HG02642 (cell line): ENCODE results near the gene WIZ.
"Not testable (repeated sequence)": the region's sequence is repeated elsewhere in the genome, so short reads cannot be mapped to it uniquely, and the experiment has no call there.

Source experiments
- ATAC-seq: cut with Tn5 transposase; IDR thresholded peaks from one replicate; pipeline ENCODE4 v1.9.1; 2021; ENCODE audit warnings: mild to moderate bottlenecking; ENCODE audit not compliant: unreplicated experiment, poor library complexity

WIZ gene, protein sequence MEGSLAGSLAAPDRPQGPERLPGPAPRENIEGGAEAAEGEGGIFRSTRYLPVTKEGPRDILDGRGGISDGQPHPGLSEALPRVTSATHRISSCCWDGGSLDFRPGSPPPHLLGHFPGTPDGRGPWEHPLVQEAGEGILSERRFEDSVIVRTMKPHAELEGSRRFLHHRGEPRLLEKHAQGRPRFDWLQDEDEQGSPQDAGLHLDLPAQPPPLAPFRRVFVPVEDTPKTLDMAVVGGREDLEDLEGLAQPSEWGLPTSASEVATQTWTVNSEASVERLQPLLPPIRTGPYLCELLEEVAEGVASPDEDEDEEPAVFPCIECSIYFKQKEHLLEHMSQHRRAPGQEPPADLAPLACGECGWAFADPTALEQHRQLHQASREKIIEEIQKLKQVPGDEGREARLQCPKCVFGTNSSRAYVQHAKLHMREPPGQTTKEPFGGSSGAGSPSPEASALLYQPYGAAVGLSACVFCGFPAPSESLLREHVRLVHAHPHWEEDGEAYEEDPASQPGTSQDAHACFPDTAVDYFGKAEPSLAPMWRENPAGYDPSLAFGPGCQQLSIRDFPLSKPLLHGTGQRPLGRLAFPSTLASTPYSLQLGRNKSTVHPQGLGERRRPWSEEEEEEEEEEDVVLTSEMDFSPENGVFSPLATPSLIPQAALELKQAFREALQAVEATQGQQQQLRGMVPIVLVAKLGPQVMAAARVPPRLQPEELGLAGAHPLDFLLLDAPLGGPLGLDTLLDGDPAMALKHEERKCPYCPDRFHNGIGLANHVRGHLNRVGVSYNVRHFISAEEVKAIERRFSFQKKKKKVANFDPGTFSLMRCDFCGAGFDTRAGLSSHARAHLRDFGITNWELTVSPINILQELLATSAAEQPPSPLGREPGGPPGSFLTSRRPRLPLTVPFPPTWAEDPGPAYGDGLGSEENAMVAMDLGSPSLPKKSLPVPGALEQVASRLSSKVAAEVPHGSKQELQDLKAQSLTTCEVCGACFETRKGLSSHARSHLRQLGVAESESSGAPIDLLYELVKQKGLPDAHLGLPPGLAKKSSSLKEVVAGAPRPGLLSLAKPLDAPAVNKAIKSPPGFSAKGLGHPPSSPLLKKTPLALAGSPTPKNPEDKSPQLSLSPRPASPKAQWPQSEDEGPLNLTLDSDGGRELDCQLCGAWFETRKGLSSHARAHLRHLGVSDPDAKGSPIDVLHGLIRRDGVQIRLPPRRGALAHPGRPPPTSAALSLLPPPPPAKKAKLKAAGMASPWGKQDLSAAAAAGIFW (N-terminal part only)

DNA sequence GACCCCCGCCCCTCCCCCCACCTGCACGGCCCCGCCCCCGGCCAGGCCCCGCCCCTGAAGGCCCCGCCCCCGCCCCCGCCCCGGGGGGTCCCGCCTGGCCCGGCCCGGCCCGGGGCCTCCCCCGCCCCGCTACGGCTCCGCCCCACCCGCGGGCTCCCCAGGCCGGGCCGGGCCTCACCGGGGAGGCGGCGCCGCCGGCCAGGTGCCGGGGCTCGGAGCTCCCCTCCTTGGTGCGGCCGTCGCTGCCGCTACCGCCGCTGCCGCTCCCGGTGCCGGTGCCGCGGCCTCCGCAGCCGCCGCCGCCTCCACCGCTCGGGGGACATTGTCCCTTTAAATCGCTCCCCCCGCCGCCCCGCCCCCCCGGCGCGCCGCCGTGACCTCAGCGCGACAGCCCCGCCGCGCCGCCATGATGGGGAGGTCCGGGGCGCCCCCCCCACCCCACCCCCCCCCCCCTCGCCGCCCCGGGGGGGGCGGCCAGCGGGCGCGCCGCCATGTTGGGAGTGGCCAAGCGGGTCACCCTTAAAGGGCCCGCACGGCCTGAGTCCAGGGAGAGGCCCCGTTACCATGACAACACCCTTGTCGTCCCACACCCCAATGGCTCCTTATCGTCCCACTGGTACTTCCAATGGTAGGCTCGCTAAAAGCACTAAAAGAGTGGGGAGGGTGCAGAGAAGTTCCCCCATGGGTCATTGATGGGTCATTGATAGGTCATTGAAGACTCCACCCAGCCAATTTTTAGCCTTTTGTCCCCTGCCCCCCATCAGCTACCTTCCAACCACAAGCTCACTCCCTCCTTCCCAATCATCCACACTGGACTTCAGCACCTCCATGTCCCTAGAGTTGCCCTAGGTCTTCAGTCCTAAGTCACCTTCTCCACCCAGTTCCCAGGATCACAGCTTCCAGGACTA is at the start of gene WIZ:
Gene WIZ (minus strand): TSS at position 337 of the 908 bp plus-strand sequence. CDS start 1,649 bp downstream, outside the sequence.
- ATAC-seq: peak; percentile 52

DNA sequence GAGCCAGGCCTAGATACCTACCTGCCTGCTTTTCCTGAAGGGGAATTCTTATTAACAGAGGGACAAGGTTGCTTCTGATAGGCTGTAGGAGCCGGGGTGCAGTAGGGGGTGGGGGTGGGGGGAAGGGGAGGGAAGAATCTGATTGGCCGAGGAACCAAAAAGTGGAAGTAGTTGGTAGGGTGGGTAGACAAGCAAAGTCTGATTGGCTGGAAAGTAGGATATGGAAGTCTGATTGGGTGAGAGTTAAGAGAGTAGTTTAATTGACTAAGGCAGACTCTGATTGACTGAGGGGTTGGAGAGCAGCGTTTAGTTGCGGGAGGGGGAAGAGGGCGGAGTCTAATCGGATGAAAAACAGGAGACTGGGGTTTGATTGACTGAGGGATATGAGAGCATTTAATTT is 49.2 kb upstream of the WIZ start:
- no peak for ATAC-seq

DNA sequence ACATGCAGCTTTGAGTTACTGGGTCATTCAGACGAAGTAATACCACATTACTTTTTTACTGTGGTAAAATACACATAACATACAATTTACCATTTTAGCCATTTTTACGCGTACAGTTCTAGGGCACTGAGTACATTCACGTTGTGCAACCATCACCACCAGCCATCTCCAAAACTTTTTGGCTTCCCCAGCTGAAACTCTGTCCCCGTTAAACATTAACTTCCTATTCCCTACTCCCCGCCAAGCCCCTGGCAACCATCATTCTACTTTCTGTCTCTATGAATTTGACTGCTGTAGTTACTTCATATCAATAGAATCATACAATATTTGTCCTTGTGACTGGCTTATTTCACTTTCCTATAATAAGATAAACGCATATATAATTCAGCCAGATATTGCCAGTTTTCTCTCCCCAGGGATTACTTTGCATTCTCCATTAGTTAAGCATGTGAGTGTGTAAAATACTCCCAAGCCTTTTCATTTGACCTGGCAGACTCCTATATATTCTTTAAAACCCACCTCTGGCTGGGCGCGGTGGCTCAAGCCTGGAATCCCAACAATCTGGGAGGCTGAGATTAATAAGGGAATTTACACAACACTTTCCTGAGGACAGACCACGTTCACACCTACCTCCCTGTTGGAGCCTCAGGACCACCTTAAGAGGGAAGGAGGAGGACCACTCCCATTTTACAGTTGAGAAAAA is 48.6 kb upstream of the WIZ start:
- no peak for ATAC-seq

DNA sequence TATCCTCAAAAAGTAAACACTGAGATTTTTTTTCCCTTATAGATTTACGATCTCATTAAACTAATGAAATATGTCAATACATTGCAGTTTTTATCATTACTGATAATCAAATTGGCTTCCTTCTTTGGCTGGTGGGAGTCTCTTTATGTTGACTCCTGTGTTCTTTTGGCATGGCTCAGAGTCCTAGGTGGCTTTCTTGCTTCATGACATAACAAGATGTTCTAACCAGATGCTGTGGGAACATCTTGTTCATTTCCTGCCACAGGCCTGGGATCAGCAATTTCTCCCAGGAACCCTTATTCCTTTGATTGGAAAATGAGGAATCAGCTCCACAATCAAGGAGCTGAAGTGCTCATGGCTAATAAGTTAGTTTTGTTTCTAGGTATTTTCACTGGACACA is 45.4 kb upstream of the WIZ start:
- no peak for ATAC-seq

DNA sequence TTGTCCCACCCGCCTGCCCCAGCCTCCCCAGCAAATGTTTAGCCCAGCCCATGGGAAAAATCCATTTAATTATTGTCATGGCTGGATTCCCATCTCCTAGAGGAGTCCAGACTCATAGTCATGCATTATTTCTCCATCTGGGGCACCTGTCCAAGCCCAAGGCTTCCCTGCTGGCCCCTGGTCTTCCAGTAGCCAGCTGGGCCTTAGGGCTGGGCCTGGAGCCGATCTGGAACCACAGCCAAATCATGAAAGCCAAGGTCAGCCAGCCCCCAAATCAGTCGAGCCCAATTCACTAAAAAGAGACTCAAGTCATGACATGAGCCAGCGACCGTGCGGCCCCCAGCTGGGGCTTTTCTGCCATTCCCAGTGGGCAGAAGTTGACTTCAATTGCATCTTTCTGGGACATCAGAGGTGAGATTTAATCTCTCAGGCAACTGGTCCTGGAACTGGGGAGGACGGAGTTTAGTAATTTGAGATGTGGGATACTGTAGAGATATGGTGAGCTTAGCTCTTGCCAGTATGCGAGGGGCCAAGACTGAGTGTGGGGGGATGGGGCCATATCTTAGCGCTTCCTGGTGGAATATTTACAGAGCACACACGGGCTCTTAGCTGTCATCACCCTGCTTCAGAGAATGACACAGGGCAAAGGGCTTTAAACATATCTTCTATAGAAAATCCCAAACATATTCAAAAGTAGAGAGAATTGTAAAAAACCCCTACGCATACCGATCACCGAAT is 38.9 kb upstream of the WIZ start:
- ATAC-seq: no peak

DNA sequence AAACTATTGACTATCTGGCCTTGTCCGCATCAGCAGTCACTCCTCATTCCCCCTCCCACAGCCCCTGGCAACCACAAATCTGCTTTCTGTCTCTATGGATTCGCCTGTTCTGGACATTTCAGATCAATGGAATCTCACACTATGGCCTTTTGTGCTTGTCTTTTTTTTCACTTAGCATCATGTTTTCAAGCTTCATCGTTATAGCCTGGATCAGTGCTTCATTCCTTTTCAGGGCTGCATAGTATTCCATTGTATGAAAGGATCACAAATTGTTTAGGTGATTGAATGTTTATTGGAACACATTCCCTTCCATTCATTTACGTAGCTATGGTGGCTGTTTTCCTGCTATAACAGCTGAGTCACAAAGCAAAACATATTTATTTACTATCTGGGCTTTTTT is 37.3 kb upstream of the WIZ start:
- no peak for ATAC-seq

DNA sequence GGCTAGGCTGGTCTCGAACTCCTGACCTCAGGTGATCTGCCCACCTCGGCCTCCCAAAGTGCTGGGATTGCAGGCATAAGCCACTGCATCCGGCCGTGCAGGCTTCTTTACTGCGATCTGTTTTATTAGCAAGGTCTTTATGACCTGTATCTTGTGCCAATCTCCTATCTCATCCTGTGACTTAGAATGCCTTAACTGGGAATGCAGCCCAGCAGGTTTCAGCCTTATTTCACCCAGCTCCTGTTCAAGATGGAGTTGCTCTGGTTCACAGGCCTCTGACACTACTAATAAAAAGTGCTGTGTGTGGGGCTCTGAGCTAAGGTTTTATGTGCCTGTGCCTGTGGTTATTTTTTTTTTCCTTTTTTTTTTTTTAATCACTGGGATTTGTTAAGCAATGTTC is 36.0 kb upstream of the WIZ start:
- not testable (repeated sequence) for ATAC-seq

DNA sequence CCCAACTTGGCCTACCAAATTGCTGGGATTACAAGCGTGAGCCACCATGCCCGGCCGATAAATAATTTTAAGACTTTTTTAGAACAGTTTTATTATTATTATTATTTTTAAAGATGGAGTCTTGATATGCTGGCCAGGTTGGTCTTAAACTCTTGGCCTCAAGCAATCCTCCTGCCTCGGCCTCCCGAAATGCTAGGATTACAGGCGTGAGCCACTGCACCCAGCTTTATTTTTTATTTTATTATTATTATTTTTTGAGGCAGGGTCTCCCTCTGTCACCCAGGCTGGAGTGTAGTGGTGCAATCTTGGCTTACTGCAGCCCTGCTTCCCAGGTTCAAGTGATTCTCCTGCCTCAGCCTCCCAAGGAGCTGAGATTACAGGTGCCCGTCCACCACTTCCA is 31.2 kb upstream of the WIZ start:
- ATAC-seq: not testable (repeated sequence)

DNA sequence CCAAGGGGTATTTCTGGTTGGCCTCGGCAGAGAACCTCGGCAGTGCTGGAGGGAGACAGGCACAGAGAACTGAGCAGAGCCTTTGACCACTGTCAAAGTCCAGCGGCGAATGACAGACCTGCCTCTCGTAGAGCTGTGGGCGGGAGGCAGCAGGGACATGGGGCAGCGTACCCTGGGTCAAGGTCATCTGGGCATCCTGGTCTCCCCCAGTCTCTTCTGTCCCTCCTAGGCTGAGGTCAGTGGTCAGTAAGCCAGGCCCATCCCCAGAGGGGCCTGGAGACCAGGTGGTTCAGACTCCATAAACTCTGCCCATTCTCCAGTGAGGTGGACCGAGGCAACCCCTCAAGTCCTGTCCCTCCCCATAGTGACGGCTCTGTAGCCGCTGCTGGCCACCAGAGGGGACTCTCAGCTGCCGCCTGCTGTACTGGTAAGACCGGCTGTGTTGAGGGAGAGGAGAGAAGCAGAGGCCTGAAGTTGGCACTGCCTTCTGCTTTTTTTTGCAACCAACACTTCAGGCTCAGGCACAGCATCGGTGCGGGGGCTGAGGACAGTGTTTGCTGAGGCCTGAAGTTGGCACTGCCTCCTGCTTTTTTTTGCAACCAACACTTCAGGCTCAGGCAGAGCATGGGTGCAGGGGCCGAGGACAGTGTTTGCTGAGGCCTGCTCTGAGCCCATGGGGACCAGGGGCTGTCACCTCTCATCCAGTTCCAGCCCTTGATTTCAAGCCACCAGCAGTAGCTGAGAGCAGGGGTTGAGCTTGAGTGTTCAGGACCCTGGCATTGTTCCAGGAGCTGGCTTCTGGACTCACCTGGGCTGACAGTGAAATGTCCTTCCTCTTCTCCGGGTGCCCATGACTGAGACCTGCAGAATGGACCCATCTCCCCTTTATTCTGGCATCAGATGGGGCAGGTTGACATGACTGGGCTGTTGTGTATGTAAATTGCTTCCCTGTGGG is 29.9 kb upstream of the WIZ start, which contains the start of gene PGLYRP2:
Gene PGLYRP2 (minus strand): TSS at position 111 of the 955 bp plus-strand sequence. CDS start 130 bp downstream, outside the sequence.
- ATAC-seq: no peak

DNA sequence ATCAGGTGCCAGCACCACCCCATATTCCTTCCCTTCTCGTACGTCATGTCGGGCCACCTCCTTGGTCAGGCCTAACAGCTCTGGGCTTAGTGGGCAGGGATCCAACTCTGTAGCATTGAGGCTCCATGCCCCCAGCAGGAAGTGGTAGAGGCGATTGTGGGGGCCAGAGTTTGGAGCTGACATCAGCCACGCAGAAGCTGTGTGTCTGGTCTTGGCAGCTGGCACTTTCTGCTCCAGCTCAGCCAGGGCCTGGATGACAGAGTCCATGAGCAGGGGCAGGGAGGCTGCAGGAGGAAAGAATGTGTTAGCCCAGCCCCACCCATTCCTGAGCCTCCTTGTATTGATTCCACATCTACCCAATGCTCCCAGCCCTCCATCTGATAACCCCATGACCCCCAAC is 26.6 kb upstream of the WIZ start:
- ATAC-seq: no peak

DNA sequence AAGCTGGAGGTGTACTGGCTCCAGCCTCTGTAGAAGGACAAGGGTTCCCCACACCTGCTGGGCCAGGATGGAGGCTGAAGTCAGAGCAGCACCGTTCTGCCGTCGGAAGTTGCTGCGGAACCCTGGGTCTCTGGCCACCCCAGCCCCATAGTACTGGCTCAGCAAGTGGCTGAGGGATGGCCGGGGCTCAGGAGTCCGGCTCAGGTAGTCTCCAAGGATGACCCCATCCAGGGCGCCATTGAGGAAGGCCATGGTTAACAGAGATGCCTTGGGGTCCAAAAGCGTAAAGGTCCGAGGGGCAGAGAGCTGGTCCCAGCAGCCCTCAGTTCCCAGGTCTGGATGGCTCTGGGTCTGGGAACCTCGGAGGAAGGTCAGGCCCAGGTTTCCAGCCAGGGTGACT is 25.9 kb upstream of the WIZ start:
- ATAC-seq: no peak

DNA sequence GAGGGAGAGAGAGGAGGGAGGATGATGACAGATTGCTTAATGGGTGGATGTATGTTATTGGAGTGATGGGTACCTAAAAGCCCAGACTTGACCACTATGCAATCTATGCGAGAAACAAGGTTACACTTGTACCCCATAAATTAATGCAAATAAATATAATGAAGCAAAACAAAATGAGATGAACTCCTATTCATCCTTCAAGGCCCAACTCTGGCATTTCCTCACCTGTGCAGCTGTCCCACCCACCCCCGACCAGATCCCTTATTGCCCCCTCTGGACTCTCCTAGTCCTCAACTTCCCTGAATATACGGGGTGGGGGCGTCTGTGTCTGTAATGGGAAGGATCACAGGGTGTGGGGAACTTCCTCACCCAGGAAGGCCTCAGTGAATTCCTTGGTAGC is 25.4 kb upstream of the WIZ start:
- ATAC-seq: no peak

DNA sequence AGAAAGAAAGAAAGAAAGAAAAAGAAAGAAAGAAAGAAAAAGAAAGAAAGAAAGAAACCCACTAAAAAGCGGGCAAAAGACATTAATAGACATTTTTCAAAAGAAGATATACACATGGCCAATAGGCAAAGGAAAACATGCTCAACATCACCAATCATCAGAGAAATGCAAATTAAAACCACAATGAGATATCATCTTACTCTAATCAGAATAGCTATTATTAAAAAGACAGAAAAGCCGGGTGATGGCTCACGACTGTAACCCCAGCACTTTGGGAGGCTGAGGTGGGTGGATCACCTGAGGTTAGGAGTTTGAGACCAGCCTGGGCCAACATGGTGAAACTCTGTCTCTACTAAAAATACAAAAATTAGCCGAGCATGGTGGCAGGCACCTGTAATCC is 24.1 kb upstream of the WIZ start:
- not testable (repeated sequence) for ATAC-seq

DNA sequence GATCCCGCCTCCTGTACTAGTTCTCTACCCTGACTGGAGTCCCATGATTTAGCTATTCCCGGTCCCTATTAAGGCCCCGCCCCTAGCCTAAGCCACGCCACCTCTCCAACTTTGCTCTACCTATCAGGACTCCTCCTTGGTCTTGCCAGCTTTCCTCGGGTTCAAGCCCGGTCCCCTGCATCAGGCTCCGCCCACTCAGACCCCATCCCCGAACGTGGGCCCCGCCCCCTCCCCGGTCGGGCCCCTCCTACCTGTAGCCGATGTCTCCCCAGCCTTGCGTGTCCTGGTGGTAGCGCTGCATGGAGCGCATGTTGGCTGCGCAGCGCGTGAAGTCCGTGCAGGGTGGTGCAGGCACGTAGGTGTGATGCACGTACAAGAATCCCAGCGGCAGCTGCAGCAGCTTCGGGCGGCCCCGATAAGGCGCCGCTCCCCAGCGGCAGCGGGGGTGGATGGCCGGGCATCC is 21.9 kb upstream of the WIZ start:
- no peak for ATAC-seq

DNA sequence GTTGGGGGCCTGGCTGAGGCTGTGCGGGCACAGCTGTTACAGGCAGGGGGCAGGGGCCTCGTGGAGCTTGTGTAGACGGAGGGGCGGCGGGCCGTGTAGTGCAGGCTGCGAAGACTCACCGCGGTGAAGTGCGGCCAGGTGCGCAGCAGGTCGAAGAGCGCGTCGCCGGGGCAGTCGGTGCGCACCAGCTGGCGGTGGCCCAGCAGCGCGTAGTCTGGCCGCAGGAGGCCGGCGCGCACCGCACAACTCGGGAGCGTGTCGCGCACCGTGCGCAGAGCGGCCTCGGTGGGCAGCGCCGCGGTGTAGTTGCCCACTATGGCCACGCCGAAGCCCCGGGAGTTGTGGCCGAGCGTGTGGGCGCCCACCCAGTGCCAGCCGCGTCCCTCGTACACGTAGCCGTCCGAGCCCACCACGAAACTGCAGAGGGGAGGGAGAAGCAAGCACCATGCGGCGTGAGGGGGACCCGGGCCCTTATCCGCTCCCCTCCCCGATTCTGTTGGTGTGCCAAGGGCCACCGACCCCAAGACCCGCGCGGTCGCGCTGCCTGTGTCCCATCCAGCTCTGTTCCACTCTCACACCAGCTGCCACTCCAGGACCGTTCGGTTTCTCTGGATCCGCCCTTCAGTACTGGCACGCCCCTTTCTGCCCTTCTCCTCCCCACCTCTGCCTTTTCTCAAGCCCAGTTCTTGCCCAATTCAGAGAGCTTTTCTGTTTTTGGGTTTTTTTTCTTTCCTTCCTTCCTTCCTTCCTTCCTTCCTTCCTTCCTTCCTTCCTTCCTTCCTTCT is 19.9 kb upstream of the WIZ start:
- no peak for ATAC-seq
